B cell (primary cell): ENCODE data around the gene DNASE2B.

Experiments
- EZH2 ChIP-seq: IDR thresholded peaks from 2 replicates; pipeline ENCODE4 v1.6.1; 2012; ENCODE audit warnings: borderline replicate concordance, low read depth, mild to moderate bottlenecking, moderate library complexity, low read length; ENCODE audit not compliant: insufficient read depth, poor library complexity, severe bottlenecking
- TF ChIP-seq, protein P1 (sequence below): fragments of 200-600 bp; IDR thresholded peaks from one replicate; pipeline ENCODE4 v1.8.0; 2022; ENCODE audit warnings: antibody characterized with exemption, mild to moderate bottlenecking

DNA sequence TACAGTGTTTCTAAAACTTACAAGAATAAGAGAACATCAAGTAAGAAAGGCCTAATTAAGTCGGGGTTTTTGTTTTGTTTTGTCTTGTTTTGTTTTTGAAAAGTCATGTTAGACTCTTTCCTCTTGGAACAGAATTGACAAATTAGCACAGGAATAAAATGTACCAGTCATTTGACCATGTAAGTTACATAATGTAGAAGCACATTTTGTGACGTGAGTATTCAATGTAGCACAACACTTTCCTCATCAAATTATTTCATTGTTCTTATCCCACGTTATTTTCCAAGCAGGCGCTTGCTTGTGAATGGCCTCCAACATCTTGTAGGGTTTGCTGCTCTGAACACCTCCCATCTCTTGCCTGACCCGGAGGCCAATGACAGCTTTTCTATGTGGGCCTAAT, 34.7 kb upstream of the DNASE2B start:
- TF ChIP-seq, protein P1, sequence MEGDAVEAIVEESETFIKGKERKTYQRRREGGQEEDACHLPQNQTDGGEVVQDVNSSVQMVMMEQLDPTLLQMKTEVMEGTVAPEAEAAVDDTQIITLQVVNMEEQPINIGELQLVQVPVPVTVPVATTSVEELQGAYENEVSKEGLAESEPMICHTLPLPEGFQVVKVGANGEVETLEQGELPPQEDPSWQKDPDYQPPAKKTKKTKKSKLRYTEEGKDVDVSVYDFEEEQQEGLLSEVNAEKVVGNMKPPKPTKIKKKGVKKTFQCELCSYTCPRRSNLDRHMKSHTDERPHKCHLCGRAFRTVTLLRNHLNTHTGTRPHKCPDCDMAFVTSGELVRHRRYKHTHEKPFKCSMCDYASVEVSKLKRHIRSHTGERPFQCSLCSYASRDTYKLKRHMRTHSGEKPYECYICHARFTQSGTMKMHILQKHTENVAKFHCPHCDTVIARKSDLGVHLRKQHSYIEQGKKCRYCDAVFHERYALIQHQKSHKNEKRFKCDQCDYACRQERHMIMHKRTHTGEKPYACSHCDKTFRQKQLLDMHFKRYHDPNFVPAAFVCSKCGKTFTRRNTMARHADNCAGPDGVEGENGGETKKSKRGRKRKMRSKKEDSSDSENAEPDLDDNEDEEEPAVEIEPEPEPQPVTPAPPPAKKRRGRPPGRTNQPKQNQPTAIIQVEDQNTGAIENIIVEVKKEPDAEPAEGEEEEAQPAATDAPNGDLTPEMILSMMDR, result no peak
- no peak for TF ChIP-seq EZH2
